SK-N-MC (cell line): Measurements from ENCODE around the gene HCRTR1.

ENCODE experiments used
- EZH2 ChIP-seq: fragments of 200-600 bp; sonication (generic); IDR thresholded peaks from one replicate; pipeline ENCODE4 v1.6.1; 2017; ENCODE audit warnings: antibody characterized with exemption
- FOXP2 ChIP-seq: optimal IDR thresholded peaks from 2 replicates; pipeline ENCODE3; 2011; ENCODE audit warnings: mild to moderate bottlenecking, moderate library complexity; ENCODE audit not compliant: insufficient read depth; ENCODE audit errors: extremely low read length, control extremely low read depth
- POLR2AphosphoS5 ChIP-seq: IDR thresholded peaks from 2 replicates; pipeline ENCODE4 v1.6.1; 2012; ENCODE audit warnings: mild to moderate bottlenecking, low read depth, low read length, borderline replicate concordance

GRCh38 chr1:31659889-31660288 is 42.4 kb downstream of the HCRTR1 start:
- no peak for TF ChIP-seq EZH2
- no peak for TF ChIP-seq POLR2AphosphoS5
- TF ChIP-seq FOXP2 = no peak
